ENCODE measurements around the gene BMPER.

BMPER gene

DNA sequence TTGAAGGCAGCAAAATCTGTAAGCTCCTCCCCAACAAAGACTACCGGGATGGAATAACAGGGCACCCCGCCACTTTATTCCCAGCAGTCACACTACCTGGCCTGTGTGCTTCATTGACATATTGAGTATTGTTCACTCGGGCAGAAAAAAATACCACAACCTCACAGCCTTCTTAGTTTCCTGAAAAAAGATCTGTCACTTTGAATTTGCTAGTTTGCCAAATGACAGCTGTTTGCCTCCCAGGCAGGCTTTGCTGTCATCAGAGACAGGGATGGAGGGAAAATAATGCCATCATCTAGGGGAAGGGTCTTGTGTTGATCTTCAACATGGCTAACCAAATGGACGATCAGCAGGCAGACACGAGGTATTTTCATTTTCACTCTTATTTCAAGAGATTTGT is 26.9 kb downstream of the BMPER start:
- Mint-ChIP-seq H3K27me3 (peaks cover 24% of the 10 kb centered on the region), H3K4me3 (no peak overlapping the region), H3K27ac (no peak overlapping the region), H3K4me1 (no peaks in the 10 kb centered on the region), H3K9me3 (no peaks in the 10 kb centered on the region)
- ATAC-seq (no peak), DNase-seq (no peak)

DNA sequence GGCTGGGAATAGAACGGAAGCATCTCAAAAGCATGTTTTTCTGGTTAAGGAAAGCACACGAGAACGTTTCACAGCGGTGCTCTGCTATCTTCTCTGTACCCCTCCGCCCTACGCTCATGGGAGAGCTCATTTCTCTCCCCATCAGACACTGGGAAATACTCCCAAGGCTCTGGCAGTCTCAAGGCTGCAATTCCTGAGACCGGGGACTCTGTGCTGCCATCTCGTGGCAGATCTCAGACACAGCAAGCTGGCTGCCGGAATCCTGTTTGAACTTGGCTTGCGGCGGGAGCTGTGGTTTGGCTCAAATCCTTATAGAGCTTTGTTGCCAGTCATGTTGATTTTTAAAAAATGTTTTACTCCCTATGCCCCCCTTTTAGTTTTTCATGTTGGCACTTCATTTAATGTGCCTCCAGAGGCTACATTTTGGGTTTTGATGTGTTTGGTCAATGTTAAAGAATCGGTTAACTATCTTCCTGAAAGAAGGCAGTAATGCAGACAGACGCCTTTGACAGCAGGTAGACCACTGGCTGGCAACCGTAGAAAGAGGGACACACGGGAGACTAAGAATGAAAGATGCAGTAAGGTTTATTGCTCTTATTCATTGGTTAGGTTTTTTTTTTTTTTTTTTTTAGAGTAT is 27.6 kb downstream of the BMPER start:
- ATAC-seq (no peak), DNase-seq (peak; percentile 34 to 45)
- H3K9me3 Mint-ChIP-seq, result no peaks in the 10 kb centered on the region
- peaks cover 24% of the 10 kb centered on the region for H3K27me3 Mint-ChIP-seq
- H3K4me3 Mint-ChIP-seq, result no peak overlapping the region
- H3K27ac Mint-ChIP-seq, result no peak overlapping the region
- H3K4me1 Mint-ChIP-seq, result no peaks in the 10 kb centered on the region

DNA sequence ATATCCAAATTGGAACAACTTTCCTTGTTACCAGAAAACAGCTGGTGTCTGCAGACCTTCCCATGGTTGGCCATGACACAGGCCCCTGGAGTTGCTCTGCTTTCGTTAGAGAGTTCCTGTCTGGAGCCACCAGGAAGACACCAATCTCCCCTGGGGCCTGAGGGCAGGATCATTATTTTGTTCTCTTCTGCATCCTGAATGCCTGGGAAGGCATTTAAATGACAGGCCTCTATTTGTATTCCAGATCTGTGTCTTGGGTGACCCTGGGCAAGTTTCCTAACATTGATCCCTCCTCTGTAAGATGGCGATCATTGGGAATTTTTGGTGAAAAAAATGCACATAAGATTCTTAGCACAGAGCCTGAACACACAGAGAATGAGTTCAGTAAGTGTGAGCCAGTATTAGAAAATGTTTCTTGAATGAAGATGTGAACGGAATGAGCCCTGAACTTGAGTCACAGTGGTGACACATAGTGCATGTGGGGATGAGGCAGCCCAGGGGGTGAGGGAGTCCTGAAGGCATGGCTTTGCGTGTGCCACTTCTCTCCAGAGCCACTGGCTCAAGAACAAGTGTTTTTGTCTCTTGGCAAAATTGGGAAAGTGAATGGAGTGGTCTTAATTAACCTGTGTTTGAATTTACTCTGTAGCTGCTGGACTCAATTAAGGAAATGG is 28.4 kb downstream of the BMPER start:
- H3K9me3 Mint-ChIP-seq, result no peaks in the 10 kb centered on the region
- no peak for ATAC-seq
- peak overlapping the region in 1 of 2 donors; percentile 57 for H3K27ac Mint-ChIP-seq
- H3K4me3 Mint-ChIP-seq, result no peak overlapping the region
- peaks cover 24% of the 10 kb centered on the region for H3K27me3 Mint-ChIP-seq
- no peak for DNase-seq
- H3K4me1 Mint-ChIP-seq, result no peaks in the 10 kb centered on the region

DNA sequence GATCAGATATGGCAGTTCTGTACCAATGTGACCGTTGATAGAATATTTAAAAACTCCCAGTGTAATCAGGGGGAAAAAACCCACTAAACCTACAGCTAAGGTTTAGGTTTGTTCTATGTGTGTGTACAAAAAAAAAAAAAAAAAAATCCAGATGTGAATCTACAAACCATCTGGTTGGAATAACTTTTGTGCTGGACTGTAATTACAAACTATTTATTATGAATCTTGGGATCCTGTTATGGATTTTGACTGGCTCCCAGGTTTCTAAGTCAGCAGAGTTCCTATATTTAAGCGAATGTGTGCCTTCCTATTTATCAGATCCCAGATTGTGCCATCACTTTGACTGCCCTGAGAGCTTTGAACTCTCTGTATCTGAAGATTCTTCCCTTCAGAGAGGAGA is 29.1 kb downstream of the BMPER start:
- Mint-ChIP-seq H3K9me3 (no peaks in the 10 kb centered on the region), H3K4me3 (no peak overlapping the region), H3K4me1 (no peaks in the 10 kb centered on the region), H3K27me3 (peaks cover 28% of the 10 kb centered on the region), H3K27ac (peak overlapping the region; percentile 4 to 57)
- DNase-seq, result no peak
- ATAC-seq, result no peak

DNA sequence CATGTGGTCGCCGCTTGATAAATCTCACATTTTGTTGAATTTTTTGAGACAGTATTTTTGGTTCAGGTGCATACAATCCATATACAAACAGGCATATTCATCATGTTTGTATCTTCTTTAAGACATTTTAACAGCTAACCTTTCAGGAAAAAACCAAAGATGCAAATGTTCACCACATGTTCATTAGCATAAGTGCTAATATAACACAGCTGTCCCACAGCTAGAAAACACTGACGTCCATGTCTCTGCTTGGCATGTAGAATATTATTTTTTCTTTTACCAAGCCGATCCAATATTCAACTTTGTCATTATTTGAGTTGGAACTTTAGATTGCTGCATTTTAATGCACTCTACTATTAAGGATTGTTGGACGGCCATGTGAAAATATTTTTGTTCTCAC is 31.2 kb downstream of the BMPER start:
- peaks cover 36% of the 10 kb centered on the region for H3K27me3 Mint-ChIP-seq
- ATAC-seq (no peak), DNase-seq (no peak)
- H3K27ac Mint-ChIP-seq, result no peak overlapping the region
- no peak overlapping the region for H3K4me3 Mint-ChIP-seq
- no peaks in the 10 kb centered on the region for H3K4me1 Mint-ChIP-seq
- no peaks in the 10 kb centered on the region for H3K9me3 Mint-ChIP-seq

DNA sequence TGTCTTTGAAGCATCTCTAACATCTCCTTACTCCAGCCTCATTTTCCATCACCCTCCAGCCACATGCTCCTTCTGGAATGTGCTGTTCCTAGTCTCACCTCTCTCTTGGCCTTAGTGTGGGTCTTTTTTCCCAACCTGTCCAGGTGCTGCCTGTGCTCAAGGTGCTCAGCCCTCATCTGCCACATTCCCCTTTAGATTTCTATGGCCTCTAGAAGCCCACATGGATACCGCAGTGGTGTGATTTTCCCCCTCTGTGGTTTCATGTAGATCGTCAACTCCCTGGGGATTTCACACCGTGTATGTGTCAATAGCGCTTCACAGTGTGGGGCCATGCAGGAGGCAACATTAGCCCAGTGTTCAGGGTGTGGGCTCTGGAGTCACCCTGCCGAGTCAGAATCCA is 32.5 kb downstream of the BMPER start:
- Mint-ChIP-seq H3K27me3 (peaks cover 26% of the 10 kb centered on the region), H3K4me3 (no peak overlapping the region), H3K4me1 (no peaks in the 10 kb centered on the region), H3K27ac (no peak overlapping the region), H3K9me3 (no peaks in the 10 kb centered on the region)
- DNase-seq, result no peak
- peak; percentile 16 for ATAC-seq

DNA sequence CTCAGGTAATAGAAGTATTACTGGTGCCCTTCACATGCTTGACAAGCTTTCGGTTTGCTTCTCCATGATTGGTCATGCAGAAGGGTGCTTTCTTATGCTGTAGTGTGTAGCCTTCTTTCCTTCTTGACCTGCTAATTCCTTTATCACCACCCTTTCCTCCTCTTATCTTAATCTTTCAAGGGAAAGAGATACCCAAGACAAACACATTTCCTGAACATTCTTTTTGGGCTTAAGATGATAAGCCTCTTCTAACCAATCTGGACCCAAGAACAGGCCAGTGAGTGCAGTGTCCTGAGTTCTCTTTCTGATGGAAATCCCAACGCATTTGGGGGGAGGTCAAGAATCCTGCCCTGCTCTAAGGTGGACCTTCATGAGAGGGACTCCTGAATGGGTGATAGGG is 33.8 kb downstream of the BMPER start:
- ATAC-seq, result no peak
- no peaks in the 10 kb centered on the region for H3K4me1 Mint-ChIP-seq

DNA sequence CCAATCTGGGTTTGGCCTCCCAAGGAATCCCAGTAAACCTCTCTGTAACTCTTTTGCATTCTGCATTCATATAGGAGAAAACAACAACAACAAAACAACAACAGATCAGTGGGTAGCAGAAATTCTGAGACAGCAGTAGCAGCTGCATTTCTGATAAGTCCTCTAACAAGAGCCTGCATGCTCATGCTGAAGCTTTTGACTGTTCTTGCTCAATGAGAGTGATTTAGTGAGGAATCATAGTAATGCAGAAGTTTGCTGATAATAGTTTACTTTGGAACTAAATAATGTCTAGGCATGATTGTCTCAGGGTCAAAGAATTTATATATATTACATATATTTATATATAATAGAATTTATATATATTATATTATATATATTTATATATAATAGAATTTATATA is 35.2 kb downstream of the BMPER start:
- Mint-ChIP-seq H3K27me3 (peaks cover 15% of the 10 kb centered on the region), H3K9me3 (no peaks in the 10 kb centered on the region)
- no peak for DNase-seq

More for the DNA sequence above, 33.8 kb downstream of the BMPER start:
- peaks cover 18% of the 10 kb centered on the region for H3K27me3 Mint-ChIP-seq
- DNase-seq, result no peak
- no peak overlapping the region for H3K4me3 Mint-ChIP-seq
- H3K9me3 Mint-ChIP-seq, result no peaks in the 10 kb centered on the region
- no peak overlapping the region for H3K27ac Mint-ChIP-seq

DNA sequence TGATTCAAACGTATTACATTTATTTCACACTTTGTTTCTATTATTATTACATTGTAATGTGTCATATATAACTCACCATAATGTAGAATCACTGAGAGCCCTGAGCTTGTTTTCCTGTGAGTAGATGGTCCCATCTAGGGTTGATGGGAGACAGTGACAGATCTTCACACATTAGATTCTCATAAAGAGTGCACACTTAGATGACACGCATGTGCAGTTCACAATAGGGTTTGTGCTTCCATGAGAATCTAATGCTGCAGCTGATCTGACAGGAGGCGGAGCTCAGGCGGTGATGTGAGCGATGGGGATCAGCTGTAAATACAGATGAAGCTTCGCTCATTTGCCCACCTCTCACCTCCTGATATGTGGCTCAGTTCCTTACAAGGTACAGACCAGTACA is 36.1 kb downstream of the BMPER start:
- Mint-ChIP-seq H3K9me3 (no peaks in the 10 kb centered on the region), H3K27me3 (peaks cover 23% of the 10 kb centered on the region), H3K4me3 (no peak overlapping the region), H3K27ac (no peak overlapping the region), H3K4me1 (no peaks in the 10 kb centered on the region)
- DNase-seq (no peak), ATAC-seq (peak; percentile 35)

More for the DNA sequence above, 35.2 kb downstream of the BMPER start:
- H3K27ac Mint-ChIP-seq, result no peak overlapping the region
- H3K4me1 Mint-ChIP-seq, result no peaks in the 10 kb centered on the region
- no peak for ATAC-seq
- no peak overlapping the region for H3K4me3 Mint-ChIP-seq

DNA sequence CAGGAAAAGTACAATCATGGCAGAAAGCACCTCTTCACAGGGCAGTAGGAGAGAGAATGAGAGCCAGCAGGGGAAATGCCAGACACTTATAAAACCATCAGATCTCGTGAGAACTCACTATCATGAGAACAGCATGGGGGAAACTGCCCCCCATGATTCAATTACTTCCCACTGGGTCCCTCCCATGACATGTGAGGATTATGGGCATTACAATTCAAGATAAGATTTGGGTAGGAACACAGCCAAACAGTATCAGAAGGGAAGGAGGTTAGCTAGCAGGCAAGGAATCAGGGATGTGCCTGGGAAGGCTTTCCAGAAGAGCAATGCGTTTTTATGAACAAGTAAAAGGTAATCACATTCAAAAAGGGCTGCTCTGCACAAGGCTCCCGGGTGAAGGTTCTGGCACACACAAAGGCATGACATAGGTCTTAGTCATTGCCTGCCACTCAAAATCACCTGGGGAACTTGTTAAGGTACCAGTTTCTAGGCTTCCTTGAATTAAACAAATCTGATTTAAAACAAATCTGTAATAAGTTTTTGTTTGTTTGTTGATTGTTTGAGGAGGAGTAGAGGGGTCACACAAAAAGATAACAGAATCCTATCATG is 40.9 kb downstream of the BMPER start:
- Mint-ChIP-seq H3K9me3 (no peaks in the 10 kb centered on the region), H3K27me3 (peaks cover 18% of the 10 kb centered on the region), H3K27ac (no peak overlapping the region), H3K4me1 (no peaks in the 10 kb centered on the region), H3K4me3 (no peak overlapping the region)
- ATAC-seq (no peak), DNase-seq (no peak)

DNA sequence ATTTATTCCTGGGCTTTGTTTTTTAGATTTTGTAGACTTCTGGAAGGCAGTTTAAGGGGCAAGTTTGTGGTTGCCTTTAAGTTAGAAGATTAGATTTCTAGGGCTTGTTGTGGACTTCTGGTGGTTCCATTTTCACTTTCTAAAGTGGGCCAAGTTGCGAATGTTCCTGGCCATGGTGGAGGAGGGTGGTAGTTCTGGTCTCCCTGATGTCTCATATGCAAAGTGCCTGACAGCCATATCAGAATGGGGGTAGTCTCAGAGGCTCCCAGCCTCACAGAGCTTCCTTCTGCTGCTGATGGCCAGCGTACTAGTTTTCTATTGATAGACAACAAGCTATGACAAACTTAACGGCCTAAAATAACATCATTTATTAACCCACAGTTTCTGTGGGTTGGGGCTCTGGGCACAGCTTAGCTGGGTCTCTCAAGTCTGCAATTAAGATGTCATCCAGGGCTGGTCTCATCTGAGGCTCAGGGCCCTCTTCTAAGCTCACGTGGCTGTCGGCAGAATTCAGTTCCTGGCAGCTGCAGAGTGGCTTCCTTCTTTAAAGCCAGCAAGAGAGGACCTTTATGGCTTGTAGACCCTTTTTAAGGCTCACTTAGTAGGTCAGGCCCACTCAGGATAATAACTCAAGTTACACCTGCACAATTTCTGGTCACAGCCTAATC is 44.8 kb downstream of the BMPER start:
- H3K9me3 Mint-ChIP-seq, result no peaks in the 10 kb centered on the region
- no peaks in the 10 kb centered on the region for H3K4me1 Mint-ChIP-seq
- peaks cover 18% of the 10 kb centered on the region for H3K27me3 Mint-ChIP-seq
- no peak overlapping the region for H3K4me3 Mint-ChIP-seq
- ATAC-seq, result no peak
- H3K27ac Mint-ChIP-seq, result no peak overlapping the region
- no peak for DNase-seq

DNA sequence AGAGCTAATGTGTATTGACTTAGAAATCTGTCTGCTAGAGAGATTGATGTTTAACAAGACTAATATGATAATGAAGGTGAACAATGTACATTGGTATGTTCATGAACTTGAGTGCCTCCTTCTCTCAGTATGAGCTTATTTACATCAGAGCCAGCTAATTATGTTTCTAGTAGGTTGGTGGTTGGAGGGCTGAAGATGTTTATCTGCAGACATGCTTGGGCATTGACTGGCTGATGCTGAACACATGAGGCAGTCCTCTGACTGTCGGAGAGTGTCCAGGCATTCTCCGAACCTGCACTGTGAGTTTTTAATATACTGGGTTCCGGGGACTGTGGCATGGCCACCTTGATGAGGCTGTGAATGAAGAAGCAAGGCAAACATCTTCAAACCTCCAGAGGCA is 47.5 kb downstream of the BMPER start:
- H3K27ac Mint-ChIP-seq, result no peak overlapping the region
- no peak for DNase-seq
- peaks cover 9% of the 10 kb centered on the region for H3K27me3 Mint-ChIP-seq
- no peak for ATAC-seq
- no peak overlapping the region for H3K4me3 Mint-ChIP-seq
- no peaks in the 10 kb centered on the region for H3K4me1 Mint-ChIP-seq
- H3K9me3 Mint-ChIP-seq, result no peaks in the 10 kb centered on the region

DNA sequence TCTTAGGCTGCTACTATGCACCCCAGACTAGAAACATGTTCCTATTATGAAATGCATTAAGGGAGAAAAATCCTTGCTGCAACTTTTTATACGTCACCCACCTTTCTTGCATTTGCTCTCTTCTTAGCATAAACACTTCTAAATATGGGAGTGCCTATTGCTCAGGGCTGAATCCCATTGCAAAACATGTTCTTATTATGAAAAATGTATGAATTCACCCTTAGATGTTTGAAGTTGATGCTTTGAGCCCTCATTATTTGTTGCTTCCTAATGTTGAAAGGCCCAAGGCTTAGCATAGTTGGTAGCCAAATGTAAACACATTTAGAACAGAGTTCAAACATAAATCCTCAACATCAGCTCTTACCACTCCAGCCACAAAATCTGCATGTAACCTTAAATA is 52.8 kb downstream of the BMPER start:
- Mint-ChIP-seq H3K4me3 (no peak overlapping the region), H3K27me3 (peaks cover 20% of the 10 kb centered on the region), H3K4me1 (no peaks in the 10 kb centered on the region), H3K9me3 (no peaks in the 10 kb centered on the region), H3K27ac (no peak overlapping the region)
- ATAC-seq (no peak), DNase-seq (no peak)

DNA sequence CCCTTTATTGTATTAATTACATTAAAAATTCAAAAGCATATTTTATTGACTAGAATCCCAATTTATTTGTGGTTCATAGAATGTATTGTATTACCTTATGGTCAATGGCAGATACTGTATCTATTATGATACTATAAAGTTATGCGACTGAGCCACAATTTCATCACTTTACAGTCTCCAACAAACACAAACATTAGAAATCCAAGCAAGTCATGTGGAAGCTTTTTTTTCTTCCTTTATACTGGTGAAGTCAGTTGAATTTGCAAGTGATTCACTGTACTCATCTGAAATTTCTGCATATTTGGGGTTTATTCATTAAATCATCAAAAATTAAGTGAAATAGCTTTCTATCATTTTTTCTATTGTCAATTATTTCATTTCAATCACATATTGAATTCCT is 54.3 kb downstream of the BMPER start:
- Mint-ChIP-seq H3K27ac (no peak overlapping the region), H3K4me1 (no peaks in the 10 kb centered on the region), H3K27me3 (peaks cover 20% of the 10 kb centered on the region), H3K9me3 (no peaks in the 10 kb centered on the region), H3K4me3 (no peak overlapping the region)
- DNase-seq, result no peak
- no peak for ATAC-seq

DNA sequence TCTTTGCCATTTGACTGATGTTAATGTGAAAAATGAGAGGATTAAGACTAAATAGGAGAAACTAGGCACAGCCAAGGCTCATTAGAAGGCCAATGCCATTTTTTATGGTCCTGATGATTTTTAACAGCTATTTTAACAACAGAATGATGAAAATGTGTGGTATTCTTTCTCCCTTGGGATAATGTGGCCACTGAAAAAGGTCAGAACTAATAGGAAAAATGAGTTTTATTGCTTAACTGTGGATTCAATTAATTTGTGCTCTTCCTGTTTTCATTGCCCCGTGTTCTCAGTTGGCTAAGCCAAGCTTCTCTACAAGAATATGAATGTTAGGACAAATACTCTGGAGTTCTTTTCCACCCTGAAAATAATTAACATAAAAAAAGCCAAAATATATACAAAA is 56.6 kb downstream of the BMPER start:
- no peak overlapping the region for H3K27ac Mint-ChIP-seq
- H3K4me1 Mint-ChIP-seq, result no peaks in the 10 kb centered on the region
- ATAC-seq (no peak), DNase-seq (no peak)
- H3K27me3 Mint-ChIP-seq, result peaks cover 20% of the 10 kb centered on the region
- H3K9me3 Mint-ChIP-seq, result no peaks in the 10 kb centered on the region
- H3K4me3 Mint-ChIP-seq, result no peak overlapping the region

Data from stimulated activated naive CD8-positive, alpha-beta T cell treated with anti-CD3 and anti-CD28 coated beads, Interleukin-15, amount 100 ng/mL, for 72 hours (primary cell).